Measurements from ENCODE around the gene ZNF784.
A peak's percentile ranks its signal among the peaks of the same experiment; 100 is the strongest.

ZNF784 gene

DNA sequence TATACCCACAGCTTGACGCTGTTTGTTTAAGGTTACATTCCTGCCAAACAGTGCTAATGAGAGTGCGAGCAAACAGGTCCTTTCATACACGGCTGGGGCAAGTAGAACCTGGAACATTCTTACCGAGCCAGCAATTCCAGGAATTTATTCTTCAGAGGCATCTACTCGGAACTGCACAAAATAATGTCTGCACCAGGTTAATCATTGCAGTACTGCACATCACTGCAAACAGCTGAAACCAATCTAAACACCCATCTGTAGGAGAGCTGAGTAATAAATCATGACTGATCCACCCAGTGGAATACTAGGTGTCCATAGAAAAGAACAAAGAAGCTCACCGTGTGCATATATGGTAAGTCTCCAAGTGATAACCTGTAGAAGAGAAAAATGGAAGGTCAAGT, 42.5 kb downstream of the ZNF784 start:
- H3K36me3 ChIP-seq (ENCODE audit: low read depth) = 0 out of 2 replicates have a peak, but pooled peaks cover 6% of the 10 kb centered on the region
- no peaks in the 10 kb centered on the region for H3K27me3 ChIP-seq (ENCODE audit: insufficient read depth, poor library complexity, severe bottlenecking)
- no peaks in the 10 kb centered on the region for H3K9me3 ChIP-seq (ENCODE audit: severe bottlenecking)
- DNase-seq (ENCODE audit: low spot score) (no peak), ATAC-seq (ENCODE audit: low read depth) (no peak)
- H3K27ac ChIP-seq (ENCODE audit: poor library complexity, severe bottlenecking) = no peak overlapping the region
- TF ChIP-seq, protein P1, sequence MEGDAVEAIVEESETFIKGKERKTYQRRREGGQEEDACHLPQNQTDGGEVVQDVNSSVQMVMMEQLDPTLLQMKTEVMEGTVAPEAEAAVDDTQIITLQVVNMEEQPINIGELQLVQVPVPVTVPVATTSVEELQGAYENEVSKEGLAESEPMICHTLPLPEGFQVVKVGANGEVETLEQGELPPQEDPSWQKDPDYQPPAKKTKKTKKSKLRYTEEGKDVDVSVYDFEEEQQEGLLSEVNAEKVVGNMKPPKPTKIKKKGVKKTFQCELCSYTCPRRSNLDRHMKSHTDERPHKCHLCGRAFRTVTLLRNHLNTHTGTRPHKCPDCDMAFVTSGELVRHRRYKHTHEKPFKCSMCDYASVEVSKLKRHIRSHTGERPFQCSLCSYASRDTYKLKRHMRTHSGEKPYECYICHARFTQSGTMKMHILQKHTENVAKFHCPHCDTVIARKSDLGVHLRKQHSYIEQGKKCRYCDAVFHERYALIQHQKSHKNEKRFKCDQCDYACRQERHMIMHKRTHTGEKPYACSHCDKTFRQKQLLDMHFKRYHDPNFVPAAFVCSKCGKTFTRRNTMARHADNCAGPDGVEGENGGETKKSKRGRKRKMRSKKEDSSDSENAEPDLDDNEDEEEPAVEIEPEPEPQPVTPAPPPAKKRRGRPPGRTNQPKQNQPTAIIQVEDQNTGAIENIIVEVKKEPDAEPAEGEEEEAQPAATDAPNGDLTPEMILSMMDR (IDR thresholded peaks at IDR 0.05; ENCODE audit: poor library complexity, severe bottlenecking) = no peak
- H3K4me3 ChIP-seq (ENCODE audit: severe bottlenecking) = no peak overlapping the region
- peaks cover 6% of the 10 kb centered on the region for H3K4me1 ChIP-seq (ENCODE audit: insufficient read depth, poor library complexity, severe bottlenecking)

DNA sequence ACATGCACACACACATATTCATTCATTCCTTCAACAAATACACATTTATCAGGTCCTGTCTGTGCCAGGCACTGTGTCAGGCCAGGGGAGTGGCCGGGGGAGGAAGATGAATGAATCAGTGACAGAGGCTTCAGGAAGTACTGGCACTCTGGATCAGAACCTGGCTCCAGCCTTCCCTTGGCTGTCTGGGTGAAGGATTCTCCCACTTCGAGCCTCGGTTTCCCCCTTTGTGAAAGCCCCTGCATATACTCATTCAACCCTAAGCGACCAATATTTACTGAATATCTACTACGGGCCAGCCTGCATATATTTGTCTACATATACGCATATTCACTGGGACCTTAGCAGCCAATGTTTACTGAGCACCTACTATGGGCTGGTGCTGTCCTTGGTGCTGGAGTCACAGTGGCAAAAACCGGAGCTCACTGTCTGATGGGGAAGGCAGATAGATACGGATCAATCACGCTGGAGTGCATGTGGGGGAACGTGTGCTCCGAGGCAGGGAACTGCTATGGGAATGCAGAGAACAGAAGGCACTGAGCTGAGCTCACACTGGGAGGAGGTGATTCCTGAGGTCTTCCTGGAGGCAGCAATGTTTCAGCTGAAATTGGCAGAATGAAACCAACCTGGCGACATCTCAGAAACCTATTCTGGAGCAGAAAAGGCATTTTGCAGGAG, 43.1 kb downstream of the ZNF784 start:
- DNase-seq (ENCODE audit: low spot score) (no peak), ATAC-seq (ENCODE audit: low read depth) (no peak)
- Histone ChIP-seq H3K4me3 (ENCODE audit: severe bottlenecking) (peak overlapping the region; percentile 93), H3K27ac (ENCODE audit: poor library complexity, severe bottlenecking) (peak overlapping the region; percentile 70), H3K9me3 (ENCODE audit: severe bottlenecking) (no peaks in the 10 kb centered on the region), H3K4me1 (ENCODE audit: insufficient read depth, poor library complexity, severe bottlenecking) (peaks cover 3% of the 10 kb centered on the region), H3K36me3 (ENCODE audit: low read depth) (0 out of 2 replicates have a peak, but pooled peaks cover 7% of the 10 kb centered on the region), H3K27me3 (ENCODE audit: insufficient read depth, poor library complexity, severe bottlenecking) (no peaks in the 10 kb centered on the region)
- TF ChIP-seq, protein P1 (IDR thresholded peaks at IDR 0.05; ENCODE audit: poor library complexity, severe bottlenecking) = no peak

DNA sequence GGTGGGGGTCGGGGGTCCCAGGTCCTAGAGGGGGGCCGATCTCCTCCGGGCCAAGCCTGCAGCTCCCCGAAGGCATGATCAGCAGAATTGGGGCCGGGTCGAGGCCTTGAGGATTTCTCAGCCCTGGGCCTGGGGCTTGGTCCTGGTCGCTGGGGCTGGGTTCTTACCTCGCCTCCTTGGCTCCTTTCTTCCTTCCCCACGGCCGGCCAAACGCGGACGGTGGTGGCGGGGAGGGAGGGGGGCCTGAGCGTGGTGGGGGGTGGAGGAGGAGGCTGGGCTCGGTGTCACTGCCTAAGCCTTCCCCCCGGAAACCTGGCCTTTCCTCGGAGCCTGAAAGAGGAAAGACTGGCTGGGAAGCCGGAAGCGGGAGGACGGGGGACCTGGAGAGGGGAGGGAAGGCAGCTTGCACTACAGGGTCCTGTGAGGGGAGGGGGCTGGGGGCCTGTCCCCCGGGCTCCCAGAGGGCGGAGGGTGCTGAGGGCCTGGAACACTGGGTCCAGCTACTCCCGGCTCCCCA, 43.7 kb downstream of the ZNF784 start, which contains the start of gene ZNF579:
Gene ZNF579, minus strand, starts transcription at position 221 of the 517 bp plus-strand sequence. CDS start 1,209 bp downstream, outside the sequence.
- TF ChIP-seq, protein P1 (IDR thresholded peaks at IDR 0.05; ENCODE audit: poor library complexity, severe bottlenecking) = no peak
- H3K9me3 ChIP-seq (ENCODE audit: severe bottlenecking) = no peaks in the 10 kb centered on the region
- H3K27me3 ChIP-seq (ENCODE audit: insufficient read depth, poor library complexity, severe bottlenecking) = no peaks in the 10 kb centered on the region
- ATAC-seq (ENCODE audit: low read depth) (peak; percentile 73), DNase-seq (ENCODE audit: low spot score) (peak; percentile 82)
- peak within 1 kb of the TSS; percentile 93 for H3K4me3 ChIP-seq (ENCODE audit: severe bottlenecking)
- peak within 1 kb of the TSS; percentile 70 for H3K27ac ChIP-seq (ENCODE audit: poor library complexity, severe bottlenecking)
- H3K36me3 ChIP-seq (ENCODE audit: low read depth) = 0 out of 2 replicates have a peak, but pooled peaks cover 7% of the 10 kb centered on the region
- H3K4me1 ChIP-seq (ENCODE audit: insufficient read depth, poor library complexity, severe bottlenecking) = no peaks in the 10 kb centered on the region

DNA sequence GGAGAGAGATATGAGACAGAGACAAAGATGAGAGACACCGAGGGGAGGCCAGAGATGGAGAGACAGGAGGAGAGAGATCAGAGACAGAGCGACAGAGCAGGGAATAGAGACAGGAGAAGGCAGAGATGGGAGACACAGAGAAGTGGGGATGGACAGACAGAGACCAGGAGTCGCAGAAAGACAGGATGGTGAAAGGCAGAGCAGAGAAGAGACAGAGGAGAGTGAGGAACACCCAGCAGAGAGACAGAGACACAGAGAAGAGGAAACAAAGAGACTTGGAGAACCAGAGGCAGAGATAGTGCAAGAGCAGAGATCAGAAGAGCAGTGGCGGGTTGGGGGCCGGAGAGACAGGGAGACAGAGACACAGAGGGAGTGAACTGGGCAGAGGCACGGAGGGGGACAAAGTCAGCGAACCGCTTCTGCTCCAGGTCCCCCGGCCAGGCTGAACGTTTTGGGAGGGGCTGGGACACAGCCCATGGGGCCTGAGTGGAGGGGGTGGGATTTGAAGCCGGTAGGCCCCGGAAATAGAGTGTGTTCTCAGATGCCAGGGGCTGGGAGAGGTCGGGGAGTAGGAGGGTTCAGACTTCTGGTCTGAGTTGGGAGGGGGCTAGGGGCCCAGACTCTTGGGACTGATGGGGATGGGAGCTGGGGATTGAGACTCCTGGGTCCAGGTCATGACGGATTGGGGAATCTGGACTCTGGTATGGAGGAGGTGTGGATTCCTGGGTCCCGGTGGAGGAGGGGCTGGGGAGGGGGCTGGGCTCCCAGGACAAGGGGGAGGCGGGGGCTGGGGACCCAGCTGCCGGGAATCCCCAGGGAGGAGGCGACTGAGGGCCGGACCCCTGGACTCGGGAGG, 44.4 kb downstream of the ZNF784 start:
- ATAC-seq (ENCODE audit: low read depth) = peak; percentile 44
- H3K27ac ChIP-seq (ENCODE audit: poor library complexity, severe bottlenecking) = peak overlapping the region; percentile 70
- no peaks in the 10 kb centered on the region for H3K4me1 ChIP-seq (ENCODE audit: insufficient read depth, poor library complexity, severe bottlenecking)
- H3K36me3 ChIP-seq (ENCODE audit: low read depth) = 0 out of 2 replicates have a peak, but pooled peaks cover 7% of the 10 kb centered on the region
- peak overlapping the region; percentile 93 for H3K4me3 ChIP-seq (ENCODE audit: severe bottlenecking)
- no peaks in the 10 kb centered on the region for H3K9me3 ChIP-seq (ENCODE audit: severe bottlenecking)
- TF ChIP-seq, protein P1 (IDR thresholded peaks at IDR 0.05; ENCODE audit: poor library complexity, severe bottlenecking) = no peak
- DNase-seq (ENCODE audit: low spot score) = no peak
- H3K27me3 ChIP-seq (ENCODE audit: insufficient read depth, poor library complexity, severe bottlenecking) = no peaks in the 10 kb centered on the region

All from RWPE2 (cell line).